Measurements from ENCODE around the gene CHD9.

Gene CHD9

DNA sequence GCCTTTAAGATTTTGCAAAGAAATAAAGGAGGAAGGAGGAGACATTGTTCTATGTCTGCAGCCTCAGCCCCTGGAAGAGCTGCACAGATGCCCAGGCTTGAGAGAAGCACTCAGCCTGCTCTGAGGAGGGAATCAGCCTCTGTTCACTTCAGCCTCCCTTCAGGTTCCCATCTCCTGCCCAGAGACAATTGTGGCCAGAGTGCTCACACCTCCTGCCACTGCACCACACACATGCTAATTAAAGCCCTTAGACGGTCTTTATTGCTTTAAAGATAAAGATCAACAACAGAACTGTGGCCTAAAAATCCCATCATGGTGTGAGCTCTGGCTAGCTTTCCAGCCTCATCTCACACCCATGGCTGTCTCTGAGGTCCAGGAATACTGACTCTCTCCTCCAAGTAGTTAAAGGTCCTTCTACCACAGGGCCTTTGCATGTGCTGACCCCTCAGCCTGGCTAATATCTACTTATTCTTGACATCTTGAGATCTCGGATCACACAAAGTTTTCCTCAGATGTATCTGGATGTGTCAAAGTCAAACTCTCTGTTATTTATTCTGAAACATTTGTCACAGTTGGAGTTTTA, 35.9 kb upstream of the CHD9 start:
- Histone ChIP-seq H3K14ac (ENCODE audit: low read length) (no peak overlapping the region), H2AFZ (ENCODE audit: low read length) (no peak overlapping the region), H3K79me1 (ENCODE audit: low read depth, low read length) (no peaks in the 10 kb centered on the region), H3K18ac (ENCODE audit: low read length) (no peak overlapping the region), H3K9ac (ENCODE audit: low read depth, low read length, poor library complexity) (no peak overlapping the region), H2BK5ac (ENCODE audit: low read length) (no peak overlapping the region), H3K4me3 (ENCODE audit: low read length in 2 of 2) (no peak overlapping the region), H2BK120ac (ENCODE audit: low read depth, low read length) (no peak overlapping the region), H3K4me1 (ENCODE audit: control insufficient read depth in 2 of 2, insufficient read depth in 1 of 2, low read depth in 1 of 2, low read length in 2 of 2) (no peaks in the 10 kb centered on the region), H3K4ac (ENCODE audit: low read length) (no peak overlapping the region), H2AK5ac (ENCODE audit: low read depth, low read length) (no peak overlapping the region), H2BK15ac (ENCODE audit: low read length) (no peak overlapping the region), H3K23ac (ENCODE audit: low read depth, low read length, poor library complexity) (no peak overlapping the region), H3K27ac (replicated peaks; ENCODE audit: low read length) (no peak overlapping the region), H4K91ac (ENCODE audit: low read depth, low read length, poor library complexity) (no peak overlapping the region), H3K9me3 (replicated peaks in 1 of 2; ENCODE audit: control insufficient read depth in 2 of 2, insufficient read depth in 1 of 2, low read depth in 1 of 2, low read length in 2 of 2) (no peaks in the 10 kb centered on the region), H3K27me3 (ENCODE audit: control insufficient read depth in 3 of 3, insufficient read depth in 3 of 3, low read depth in 1 of 3, low read length in 3 of 3) (no peaks in the 10 kb centered on the region), H3K36me3 (replicated peaks in 1 of 2; ENCODE audit: control insufficient read depth in 2 of 2, insufficient read depth in 2 of 2, low read length in 2 of 2) (no peaks in the 10 kb centered on the region), H3K4me2 (ENCODE audit: insufficient read depth, low read length, poor library complexity, severe bottlenecking) (no peak overlapping the region), H2BK12ac (ENCODE audit: low read length) (no peak overlapping the region), H4K8ac (ENCODE audit: low read depth, low read length) (no peak overlapping the region)
- WGBS, 2 donors (ENCODE audit: extremely low coverage in 2 of 2, insufficient read length in 2 of 2, insufficient replicate concordance in 1 of 2) = no CpG with 5 or more reads among the region's 2 CpGs
- DNase-seq (ENCODE audit: low spot score) = no peak

DNA sequence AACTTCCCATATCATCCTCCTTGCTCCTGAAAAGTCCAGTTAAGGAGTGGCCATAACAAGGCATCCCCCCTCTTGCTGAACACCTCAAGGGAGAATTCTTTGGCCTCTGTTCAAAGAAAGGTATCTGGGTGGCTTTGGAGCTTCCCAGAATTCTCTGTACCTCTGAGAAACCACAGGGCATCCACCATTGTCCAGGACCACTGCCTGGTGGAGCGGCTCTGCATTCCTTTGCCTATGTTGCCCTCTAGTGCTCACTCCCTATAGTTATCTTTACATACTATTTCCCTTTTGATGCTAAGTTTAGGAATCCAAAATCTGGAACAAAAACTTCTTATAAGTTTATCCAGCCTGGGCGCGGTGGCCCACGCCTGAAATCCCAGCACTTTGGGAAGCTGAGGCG, 32.4 kb upstream of the CHD9 start:
- H2BK15ac ChIP-seq (ENCODE audit: low read length) = no peak overlapping the region
- H2BK12ac ChIP-seq (ENCODE audit: low read length) = no peak overlapping the region
- H3K4ac ChIP-seq (ENCODE audit: low read length) = no peak overlapping the region
- no peak overlapping the region for H4K91ac ChIP-seq (ENCODE audit: low read depth, low read length, poor library complexity)
- H2AFZ ChIP-seq (ENCODE audit: low read length) = peak overlapping the region; percentile 5
- WGBS, 2 donors (ENCODE audit: extremely low coverage in 2 of 2, insufficient read length in 2 of 2, insufficient replicate concordance in 1 of 2) = no CpG with 5 or more reads among the region's 5 CpGs
- H3K4me1 ChIP-seq (ENCODE audit: control insufficient read depth in 2 of 2, insufficient read depth in 1 of 2, low read depth in 1 of 2, low read length in 2 of 2) = no peaks in the 10 kb centered on the region
- peak; percentile 57 for DNase-seq (ENCODE audit: low spot score)
- no peak overlapping the region for H2AK5ac ChIP-seq (ENCODE audit: low read depth, low read length)
- no peak overlapping the region for H3K9ac ChIP-seq (ENCODE audit: low read depth, low read length, poor library complexity)
- no peak overlapping the region for H3K4me3 ChIP-seq (ENCODE audit: low read length in 2 of 2)
- no peak overlapping the region for H3K27ac ChIP-seq (replicated peaks; ENCODE audit: low read length)
- H3K36me3 ChIP-seq (replicated peaks in 1 of 2; ENCODE audit: control insufficient read depth in 2 of 2, insufficient read depth in 2 of 2, low read length in 2 of 2) = no peaks in the 10 kb centered on the region
- no peak overlapping the region for H3K23ac ChIP-seq (ENCODE audit: low read depth, low read length, poor library complexity)
- H3K4me2 ChIP-seq (ENCODE audit: insufficient read depth, low read length, poor library complexity, severe bottlenecking) = no peak overlapping the region
- no peak overlapping the region for H2BK5ac ChIP-seq (ENCODE audit: low read length)
- no peaks in the 10 kb centered on the region for H3K79me1 ChIP-seq (ENCODE audit: low read depth, low read length)
- H4K8ac ChIP-seq (ENCODE audit: low read depth, low read length) = no peak overlapping the region
- H3K9me3 ChIP-seq (replicated peaks in 1 of 2; ENCODE audit: control insufficient read depth in 2 of 2, insufficient read depth in 1 of 2, low read depth in 1 of 2, low read length in 2 of 2) = no peaks in the 10 kb centered on the region
- no peak overlapping the region for H3K18ac ChIP-seq (ENCODE audit: low read length)
- H3K14ac ChIP-seq (ENCODE audit: low read length) = no peak overlapping the region
- H2BK120ac ChIP-seq (ENCODE audit: low read depth, low read length) = no peak overlapping the region
- no peaks in the 10 kb centered on the region for H3K27me3 ChIP-seq (ENCODE audit: control insufficient read depth in 3 of 3, insufficient read depth in 3 of 3, low read depth in 1 of 3, low read length in 3 of 3)

DNA sequence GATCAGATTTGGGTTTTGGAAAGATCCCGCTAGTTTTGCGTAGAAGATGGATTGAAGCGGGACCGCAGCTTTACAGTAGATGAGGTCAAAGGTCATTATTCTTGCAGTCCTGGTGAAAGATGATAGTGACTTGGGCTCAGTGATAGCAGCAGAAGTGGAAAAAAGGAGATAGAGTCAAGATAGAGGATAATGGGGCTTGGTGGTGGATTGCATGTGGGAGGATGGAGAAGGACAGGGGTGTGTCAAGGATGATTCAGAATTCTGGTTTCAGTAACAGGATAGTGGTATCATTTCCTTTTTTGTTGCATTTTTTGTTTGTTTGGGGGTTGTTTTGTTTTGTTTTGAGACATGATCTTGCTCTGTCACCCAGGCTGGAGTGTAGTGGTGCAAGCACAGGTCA, 30.7 kb upstream of the CHD9 start:
- WGBS, 2 donors (ENCODE audit: extremely low coverage in 2 of 2, insufficient read length in 2 of 2, insufficient replicate concordance in 1 of 2) = no CpG with 5 or more reads among the region's 4 CpGs
- no peaks in the 10 kb centered on the region for H3K79me1 ChIP-seq (ENCODE audit: low read depth, low read length)
- no peak overlapping the region for H2BK5ac ChIP-seq (ENCODE audit: low read length)
- no peak overlapping the region for H4K91ac ChIP-seq (ENCODE audit: low read depth, low read length, poor library complexity)
- no peak overlapping the region for H2AK5ac ChIP-seq (ENCODE audit: low read depth, low read length)
- no peak for DNase-seq (ENCODE audit: low spot score)
- H3K18ac ChIP-seq (ENCODE audit: low read length) = no peak overlapping the region
- no peaks in the 10 kb centered on the region for H3K27me3 ChIP-seq (ENCODE audit: control insufficient read depth in 3 of 3, insufficient read depth in 3 of 3, low read depth in 1 of 3, low read length in 3 of 3)
- no peak overlapping the region for H3K4me2 ChIP-seq (ENCODE audit: insufficient read depth, low read length, poor library complexity, severe bottlenecking)
- no peaks in the 10 kb centered on the region for H3K9me3 ChIP-seq (replicated peaks in 1 of 2; ENCODE audit: control insufficient read depth in 2 of 2, insufficient read depth in 1 of 2, low read depth in 1 of 2, low read length in 2 of 2)
- no peak overlapping the region for H4K8ac ChIP-seq (ENCODE audit: low read depth, low read length)
- H3K36me3 ChIP-seq (replicated peaks in 1 of 2; ENCODE audit: control insufficient read depth in 2 of 2, insufficient read depth in 2 of 2, low read length in 2 of 2) = no peaks in the 10 kb centered on the region
- H3K4me3 ChIP-seq (ENCODE audit: low read length in 2 of 2) = no peak overlapping the region
- H2BK15ac ChIP-seq (ENCODE audit: low read length) = no peak overlapping the region
- no peaks in the 10 kb centered on the region for H3K4me1 ChIP-seq (ENCODE audit: control insufficient read depth in 2 of 2, insufficient read depth in 1 of 2, low read depth in 1 of 2, low read length in 2 of 2)
- no peak overlapping the region for H3K23ac ChIP-seq (ENCODE audit: low read depth, low read length, poor library complexity)
- H2BK12ac ChIP-seq (ENCODE audit: low read length) = no peak overlapping the region
- no peak overlapping the region for H3K4ac ChIP-seq (ENCODE audit: low read length)
- H3K14ac ChIP-seq (ENCODE audit: low read length) = no peak overlapping the region
- H3K9ac ChIP-seq (ENCODE audit: low read depth, low read length, poor library complexity) = no peak overlapping the region
- H3K27ac ChIP-seq (replicated peaks; ENCODE audit: low read length) = no peak overlapping the region
- no peak overlapping the region for H2AFZ ChIP-seq (ENCODE audit: low read length)
- no peak overlapping the region for H2BK120ac ChIP-seq (ENCODE audit: low read depth, low read length)

DNA sequence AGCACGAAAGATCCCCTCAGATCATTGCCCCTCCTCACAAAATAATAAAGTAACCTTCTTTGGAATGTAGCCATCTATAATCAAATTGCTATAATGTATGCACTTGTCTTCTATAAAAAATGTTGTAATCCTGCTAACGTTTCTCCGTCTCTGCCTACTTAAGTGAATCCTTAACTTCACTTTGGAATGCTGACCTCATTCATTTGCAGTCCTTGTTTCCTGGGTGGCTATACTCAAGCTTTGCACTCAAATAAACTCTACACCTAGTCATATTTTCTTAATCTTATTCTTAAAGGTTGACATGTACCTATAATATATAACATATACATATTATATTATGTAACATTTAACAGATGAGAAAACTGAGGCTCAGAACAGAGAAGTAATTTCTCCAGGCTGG, 24.8 kb upstream of the CHD9 start:
- Histone ChIP-seq H2AFZ (ENCODE audit: low read length) (no peak overlapping the region), H2BK120ac (ENCODE audit: low read depth, low read length) (no peak overlapping the region), H3K27me3 (ENCODE audit: control insufficient read depth in 3 of 3, insufficient read depth in 3 of 3, low read depth in 1 of 3, low read length in 3 of 3) (no peaks in the 10 kb centered on the region), H3K18ac (ENCODE audit: low read length) (no peak overlapping the region), H3K4me3 (ENCODE audit: low read length in 2 of 2) (no peak overlapping the region), H2BK12ac (ENCODE audit: low read length) (no peak overlapping the region), H3K14ac (ENCODE audit: low read length) (no peak overlapping the region), H2BK5ac (ENCODE audit: low read length) (no peak overlapping the region), H3K4ac (ENCODE audit: low read length) (no peak overlapping the region), H3K79me1 (ENCODE audit: low read depth, low read length) (no peaks in the 10 kb centered on the region), H4K91ac (ENCODE audit: low read depth, low read length, poor library complexity) (no peak overlapping the region), H3K4me1 (ENCODE audit: control insufficient read depth in 2 of 2, insufficient read depth in 1 of 2, low read depth in 1 of 2, low read length in 2 of 2) (no peaks in the 10 kb centered on the region), H3K9me3 (replicated peaks in 1 of 2; ENCODE audit: control insufficient read depth in 2 of 2, insufficient read depth in 1 of 2, low read depth in 1 of 2, low read length in 2 of 2) (peaks cover 3 to 11% of the 10 kb centered on the region in 2 donors), H2BK15ac (ENCODE audit: low read length) (no peak overlapping the region), H3K23ac (ENCODE audit: low read depth, low read length, poor library complexity) (no peak overlapping the region), H2AK5ac (ENCODE audit: low read depth, low read length) (no peak overlapping the region), H4K8ac (ENCODE audit: low read depth, low read length) (no peak overlapping the region), H3K36me3 (replicated peaks in 1 of 2; ENCODE audit: control insufficient read depth in 2 of 2, insufficient read depth in 2 of 2, low read length in 2 of 2) (no peaks in the 10 kb centered on the region), H3K27ac (replicated peaks; ENCODE audit: low read length) (no peak overlapping the region), H3K9ac (ENCODE audit: low read depth, low read length, poor library complexity) (no peak overlapping the region), H3K4me2 (ENCODE audit: insufficient read depth, low read length, poor library complexity, severe bottlenecking) (no peak overlapping the region)
- no peak for DNase-seq (ENCODE audit: low spot score)
- WGBS, 2 donors (ENCODE audit: extremely low coverage in 2 of 2, insufficient read length in 2 of 2, insufficient replicate concordance in 1 of 2) = no CpG with 5 or more reads among the region's 3 CpGs

Data from neuronal stem cell (in vitro differentiated cells).